Measurements from ENCODE around the gene CST7.

- TF ChIP-seq CTCF (conservative IDR thresholded peaks at IDR 0.05; ENCODE audit: low read depth in 2 of 2) (peak in 1 of 2 experiments; percentile 21; a peak in 1 of 4 replicates), JUNB (IDR thresholded peaks at IDR 0.05; ENCODE audit: unreplicated experiment) (no peak), CREB1 (CRISPR knock-in tag; IDR thresholded peaks at IDR 0.05; ENCODE audit: low read depth) (no peak), POLR2AphosphoS5 (IDR thresholded peaks at IDR 0.05; ENCODE audit: low read depth) (no peak), REST (IDR thresholded peaks at IDR 0.05; ENCODE audit: unreplicated experiment) (no peak)
Observed at GRCh38 chr20:24939036-24939435, 10.0 kb upstream of the CST7 start.
